Peyer's patch (tissue), 4 donors: ENCODE data around the gene ESPN. TPM values are rescaled to one million over a fixed set of nuclear protein-coding genes. Genes with fewer than 3 reads are reported as not detected.

Experiments used
- DNase-seq, 3 donors: peaks; one replicate each; pipeline ENCODE4 v3.0.0-alpha.2; 2017 to 2019
- H3K27ac ChIP-seq, 4 donors: fragments of 200-600 bp; sonication (generic); one replicate each; pipeline ENCODE4 v1.5.1; 2016 to 2019
- H3K27me3 ChIP-seq, 2 donors: fragments of 200-600 bp; sonication (generic); one replicate each; pipeline ENCODE4 v1.5.1; 2019
- H3K36me3 ChIP-seq, 3 donors: fragments of 200-600 bp; sonication (generic); one replicate each; pipeline ENCODE4 v1.5.1; 2016 to 2019
- H3K4me1 ChIP-seq, 4 donors: fragments of 200-600 bp; sonication (generic); one replicate each; pipeline ENCODE4 v1.5.1; 2016 to 2019
- H3K4me3 ChIP-seq, 4 donors: fragments of 200-600 bp; sonication (generic); 1 replicate in 3 of 4; 2 replicates in 1 of 4; pipeline ENCODE4 v1.5.1; 2016 to 2019; ENCODE audit warnings: mild to moderate bottlenecking in 1 of 4
- H3K9me3 ChIP-seq, 4 donors: fragments of 200-600 bp; sonication (generic); one replicate each; pipeline ENCODE4 v1.5.1; 2016 to 2019; ENCODE audit warnings: mild to moderate bottlenecking in 1 of 4
- CTCF ChIP-seq, 6 experiments: fragments of 450-650 bp in 4 of 6; fragments of 200-600 bp in 2 of 6; sonication (generic) in 1 of 6; IDR thresholded peaks; one replicate each; pipeline ENCODE4 v1.5.1; 2017 to 2019; ENCODE audit warnings: antibody characterized with exemption in 6 of 6, mild to moderate bottlenecking in 3 of 6, moderate library complexity in 1 of 6
- POLR2A ChIP-seq, 2 donors: fragments of 450-650 bp; IDR thresholded peaks; one replicate each; pipeline ENCODE4 v1.5.1; 2017; ENCODE audit warnings: antibody characterized with exemption in 2 of 2, mild to moderate bottlenecking in 2 of 2, moderate library complexity in 2 of 2
- total RNA-seq, 4 donors: library from RNA; depleted of rRNA; stranded (reverse); fragments of >200 nt; gene quantifications; one replicate each; pipeline ENCODE4 v1.1.0, GENCODE V29; 2016

Gene ESPN
- total RNA-seq, 4 donors from 2014 or later = 17.3 to 390 (median 306) TPM

- Histone ChIP-seq H3K36me3 (no peaks in the 10 kb centered on the region), H3K27ac (no peak overlapping the region), H3K9me3 (no peaks in the 10 kb centered on the region), H3K4me3 (no peak overlapping the region), H3K4me1 (peaks cover 0 to 4% (median 0%) of the 10 kb centered on the region in 4 donors), H3K27me3 (no peaks in the 10 kb centered on the region)
- DNase-seq = no peak
- TF ChIP-seq POLR2A (IDR thresholded peaks at IDR 0.05) (no peak), CTCF (IDR thresholded peaks at IDR 0.05) (no peak)
Measured at GRCh38 chr1:6401673-6402072, 22.9 kb upstream of the ESPN start.

GRCh38 chr1:6408023-6408422, 16.6 kb upstream of the ESPN start:
- TF ChIP-seq POLR2A (IDR thresholded peaks at IDR 0.05) (no peak), CTCF (IDR thresholded peaks at IDR 0.05) (no peak)
- Histone ChIP-seq H3K27me3 (no peaks in the 10 kb centered on the region), H3K9me3 (no peaks in the 10 kb centered on the region), H3K27ac (no peak overlapping the region), H3K4me3 (no peak overlapping the region), H3K36me3 (no peaks in the 10 kb centered on the region), H3K4me1 (peaks cover 0 to 4% (median 0%) of the 10 kb centered on the region in 4 donors)
- no peak for DNase-seq

GRCh38 chr1:6409053-6409452, 15.5 kb upstream of the ESPN start:
- Histone ChIP-seq H3K27me3 (no peaks in the 10 kb centered on the region), H3K9me3 (no peaks in the 10 kb centered on the region), H3K27ac (no peak overlapping the region), H3K4me1 (peaks cover 0 to 4% (median 0%) of the 10 kb centered on the region in 4 donors), H3K36me3 (no peaks in the 10 kb centered on the region), H3K4me3 (no peak overlapping the region)
- no peak for DNase-seq
- no peak for TF ChIP-seq POLR2A (IDR thresholded peaks at IDR 0.05)
- no peak for TF ChIP-seq CTCF (IDR thresholded peaks at IDR 0.05)

- Histone ChIP-seq H3K9me3 (no peaks in the 10 kb centered on the region), H3K27me3 (peaks cover 0 to 3% of the 10 kb centered on the region in 2 donors), H3K4me1 (peaks cover 0 to 6% (median 0%) of the 10 kb centered on the region in 4 donors), H3K4me3 (no peak overlapping the region), H3K36me3 (no peaks in the 10 kb centered on the region), H3K27ac (no peak overlapping the region)
- DNase-seq = no peak
- TF ChIP-seq POLR2A (IDR thresholded peaks at IDR 0.05) (no peak), CTCF (IDR thresholded peaks at IDR 0.05) (no peak)
Measured at GRCh38 chr1:6409733-6410132, 14.8 kb upstream of the ESPN start.

GRCh38 chr1:6410248-6410893, 14.2 kb upstream of the ESPN start:
- peaks cover 0 to 13% (median 0%) of the 10 kb centered on the region in 4 donors for H3K4me1 ChIP-seq
- no peaks in the 10 kb centered on the region for H3K36me3 ChIP-seq
- DNase-seq = no peak
- no peaks in the 10 kb centered on the region for H3K9me3 ChIP-seq
- H3K4me3 ChIP-seq = no peak overlapping the region
- H3K27me3 ChIP-seq = peaks cover 0 to 3% of the 10 kb centered on the region in 2 donors
- TF ChIP-seq CTCF (IDR thresholded peaks at IDR 0.05) (no peak), POLR2A (IDR thresholded peaks at IDR 0.05) (no peak)
- no peak overlapping the region for H3K27ac ChIP-seq
